Smooth muscle cell of the brain vasculature (primary cell): ENCODE measurements around the gene KRT86.
"Not testable (repeated sequence)": the region's sequence is repeated elsewhere in the genome, so short reads cannot be mapped to it uniquely, and the experiment has no call there.

Experiments used
- DNase-seq: peaks from one replicate; pipeline ENCODE4 v3.0.0-alpha.2; 2012; ENCODE audit warnings: low read depth, low spot score

Gene KRT86

DNA sequence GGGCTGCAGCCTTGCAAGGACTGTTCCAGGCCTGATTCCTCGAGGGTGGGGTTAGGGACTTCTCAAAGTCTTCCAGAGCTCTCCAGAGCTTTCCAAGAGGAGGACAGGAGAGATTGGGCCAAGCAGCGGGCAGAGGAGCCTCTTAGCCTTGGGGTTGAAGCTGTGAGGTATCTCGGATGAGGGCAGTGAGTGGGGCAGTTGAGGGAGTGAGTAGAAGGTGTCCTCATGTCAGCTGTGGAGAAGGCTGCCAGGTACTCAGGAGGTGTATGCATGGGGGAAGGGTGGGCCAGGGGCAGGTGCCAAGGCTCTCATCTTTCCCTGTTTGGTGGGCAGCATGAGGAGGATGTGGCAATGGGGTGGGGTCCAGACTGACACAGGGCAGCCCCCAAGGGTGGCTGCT is 39.0 kb downstream of the KRT86 start:
- no peak for DNase-seq

DNA sequence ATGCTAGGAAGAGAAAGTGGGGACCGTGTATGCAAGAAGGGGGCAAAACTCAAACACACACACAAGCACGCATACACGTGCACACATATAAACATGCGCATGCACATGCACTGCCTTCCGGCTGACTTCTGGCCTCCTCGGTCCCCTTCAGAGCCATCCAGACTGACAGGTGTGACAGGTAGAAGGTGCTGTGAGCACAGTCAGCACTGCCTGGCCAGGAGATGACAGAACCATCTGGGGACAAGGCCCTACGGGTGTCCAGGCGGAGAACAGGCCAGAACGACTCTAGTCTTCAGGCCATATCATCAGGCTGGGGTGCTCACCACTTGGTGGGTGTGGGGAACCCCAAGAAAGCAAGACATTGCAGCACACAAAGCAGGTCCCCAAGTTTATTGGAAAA is 39.5 kb downstream of the KRT86 start:
- DNase-seq, result no peak

GRCh38 chr12:52314511-52314910 is 40.1 kb downstream of the KRT86 start:
- no peak for DNase-seq

GRCh38 chr12:52315721-52316120 is 41.3 kb downstream of the KRT86 start:
- DNase-seq, result not testable (repeated sequence)

DNA sequence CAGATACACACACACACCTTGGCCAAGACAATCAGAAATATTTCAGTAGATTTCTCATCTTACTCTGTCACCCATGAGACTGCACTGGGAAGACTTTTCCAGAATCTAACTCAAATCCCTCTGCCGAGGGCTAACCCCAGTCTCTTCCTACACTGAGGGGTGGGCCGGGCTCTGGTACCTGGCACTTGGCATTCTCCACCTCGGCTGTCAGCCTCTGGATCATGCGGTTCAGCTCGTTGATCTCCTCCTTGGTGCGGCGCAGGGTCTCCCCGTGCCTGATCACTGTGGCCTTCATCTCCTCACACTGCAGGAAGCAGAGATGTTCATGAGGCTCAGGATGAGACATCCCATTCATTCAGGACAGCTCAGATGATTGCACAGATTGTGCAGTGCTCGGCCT is 41.8 kb downstream of the KRT86 start:
- no peak for DNase-seq

DNA sequence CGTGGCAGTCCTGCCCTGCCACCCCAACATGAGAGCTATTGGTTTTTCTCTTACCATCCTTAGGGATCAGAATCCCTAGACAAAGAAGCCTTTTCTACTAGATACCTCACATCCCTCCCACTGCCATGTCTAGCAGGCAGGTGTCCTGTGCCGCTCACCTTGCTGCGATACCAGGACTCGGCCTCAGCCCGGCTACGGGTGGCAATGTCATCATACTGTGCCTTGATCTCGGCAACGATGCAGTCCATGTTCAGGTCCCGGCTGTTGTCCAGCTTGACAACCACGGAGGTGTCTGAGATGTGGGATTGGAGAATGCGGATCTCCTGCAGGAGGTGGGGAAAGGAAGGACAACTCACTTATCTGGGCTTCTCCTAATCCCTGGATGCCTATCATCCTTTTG is 42.3 kb downstream of the KRT86 start:
- no peak for DNase-seq

DNA sequence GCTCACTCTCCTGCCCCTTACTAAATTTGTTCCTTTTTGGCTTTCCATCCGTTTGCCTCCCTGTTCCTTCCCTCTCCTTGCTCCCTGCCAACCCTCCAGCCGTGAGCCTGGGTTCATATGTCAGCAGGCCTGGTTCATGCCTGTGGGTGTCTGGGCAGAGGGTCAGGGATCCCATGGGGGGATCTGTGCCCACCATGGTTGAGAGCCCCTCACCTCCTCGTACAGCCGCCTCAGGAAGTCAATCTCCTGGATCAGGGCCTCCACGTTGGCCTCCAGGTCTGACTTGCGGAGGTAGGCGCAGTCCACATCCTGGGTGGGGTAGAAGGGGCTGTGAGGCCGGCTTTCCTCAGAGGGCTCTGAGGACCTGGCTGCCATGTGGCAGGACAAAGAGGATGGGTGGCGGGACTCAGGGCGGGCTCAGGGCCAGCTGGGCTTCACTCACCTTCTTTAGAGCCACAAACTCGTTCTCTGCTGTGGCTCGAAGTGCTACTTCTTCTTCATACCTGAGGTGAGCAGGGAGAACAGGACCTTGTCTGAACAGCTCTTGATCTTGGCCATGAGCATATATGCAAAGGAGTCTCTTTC is 43.1 kb downstream of the KRT86 start:
- DNase-seq, result no peak

GRCh38 chr12:52318241-52318990 is 44.0 kb downstream of the KRT86 start:
- no peak for DNase-seq

GRCh38 chr12:52319097-52319496 is 44.7 kb downstream of the KRT86 start:
- no peak for DNase-seq

DNA sequence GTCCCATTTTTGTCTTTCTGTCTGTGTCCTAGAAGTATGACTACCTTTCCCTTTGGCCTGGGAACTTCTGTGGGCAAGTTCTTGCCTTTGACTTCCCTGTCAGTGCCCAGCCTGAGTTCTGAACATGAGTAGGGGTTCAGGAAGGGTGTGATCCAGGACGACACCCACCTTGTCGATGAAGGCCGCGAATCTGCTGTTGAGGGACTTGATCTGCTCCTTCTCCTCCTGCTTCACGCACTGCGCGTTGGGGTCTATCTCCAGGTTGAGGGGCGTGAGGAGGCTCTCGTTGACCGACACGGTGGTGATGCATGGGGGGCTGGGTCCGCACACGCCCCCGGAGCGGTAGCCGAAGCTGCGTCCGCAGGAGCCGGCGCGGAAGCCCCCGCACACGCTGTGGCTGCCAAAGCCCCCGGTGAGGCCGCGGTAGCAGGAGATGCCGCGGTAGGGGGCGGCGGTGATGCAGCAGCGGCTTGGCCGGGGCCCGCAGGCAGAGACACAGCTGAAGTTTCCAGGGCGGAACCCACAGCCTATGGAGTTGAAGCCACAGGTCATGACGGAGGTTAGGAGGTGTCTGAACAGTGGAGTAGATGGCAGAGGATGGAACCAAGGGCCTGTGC is 46.4 kb downstream of the KRT86 start, which contains the start of gene KRT83:
Gene KRT83 (minus strand): TSS at position 615 of the 617 bp plus-strand sequence. CDS start 63 bp downstream, at position 552.
- DNase-seq, result no peak

- no peak for DNase-seq
These were observed 47.0 kb downstream of the KRT86 start for GRCh38 chr12:52321418-52321817.

- no peak for DNase-seq
These were observed 47.6 kb downstream of the KRT86 start for GRCh38 chr12:52322069-52322468.

DNA sequence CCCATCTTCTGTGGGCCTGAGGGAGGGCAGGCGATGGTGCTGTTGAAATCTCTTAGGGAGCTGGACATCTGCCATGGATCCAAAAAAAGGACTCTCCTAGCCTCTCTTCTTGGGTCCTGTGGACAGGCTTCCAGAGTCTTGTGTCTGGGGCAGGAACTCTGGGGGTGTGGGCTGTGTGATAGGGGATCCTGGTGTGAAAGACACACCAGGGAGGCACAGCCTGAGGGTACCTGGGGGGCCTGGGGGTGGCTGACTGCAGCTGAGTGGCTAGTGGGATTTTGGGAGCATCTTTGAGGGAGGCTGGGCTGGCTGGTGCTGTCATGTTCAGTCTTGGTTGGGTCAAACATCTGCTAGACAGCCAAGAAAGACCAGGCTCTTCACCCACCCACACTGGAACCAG is 48.6 kb downstream of the KRT86 start:
- DNase-seq, result no peak

GRCh38 chr12:52323416-52324152 is 49.1 kb downstream of the KRT86 start:
- DNase-seq, result no peak

DNA sequence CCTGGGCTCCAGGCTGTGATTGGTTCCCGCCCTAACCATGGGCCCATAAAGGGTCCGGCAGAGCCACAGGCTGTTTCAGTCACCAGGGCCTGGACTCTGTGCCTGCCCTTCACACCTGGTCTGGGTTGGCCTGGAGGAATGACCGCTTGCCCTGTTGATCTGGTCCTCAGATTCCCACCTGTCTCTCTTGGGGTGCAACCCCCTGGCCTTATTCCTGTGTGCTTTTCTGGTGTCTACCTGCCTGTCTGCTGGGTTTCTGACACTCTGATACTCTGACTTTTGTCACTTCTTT is 49.7 kb downstream of the KRT86 start:
- no peak for DNase-seq

GRCh38 chr12:52327052-52327829 is 52.8 kb downstream of the KRT86 start:
- DNase-seq, result peak; percentile 47

GRCh38 chr12:52327830-52328500 is 53.5 kb downstream of the KRT86 start:
- no peak for DNase-seq

GRCh38 chr12:52331039-52331438 is 56.6 kb downstream of the KRT86 start:
- no peak for DNase-seq

DNA sequence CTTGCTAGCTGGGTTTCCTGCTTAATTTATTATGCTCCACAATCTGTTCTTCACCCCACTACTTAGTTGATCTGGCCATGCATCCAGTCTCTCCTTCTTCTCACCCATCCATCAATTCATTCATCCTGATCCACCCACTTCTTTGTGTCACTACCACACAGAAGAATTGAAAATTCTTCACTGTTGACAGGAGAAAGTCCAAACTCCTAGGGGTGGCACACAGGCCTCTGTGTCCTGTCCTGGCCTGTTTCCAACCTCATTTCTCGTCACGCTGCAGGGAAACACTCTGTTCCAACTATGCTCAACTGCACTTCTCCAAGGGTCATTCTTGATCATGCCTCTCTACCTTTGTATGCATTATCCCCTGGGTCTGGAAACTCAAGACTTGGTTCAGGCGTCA is 57.4 kb downstream of the KRT86 start:
- no peak for DNase-seq

GRCh38 chr12:52332381-52332780 is 57.9 kb downstream of the KRT86 start:
- DNase-seq, result no peak

- no peak for DNase-seq
These were observed 58.9 kb downstream of the KRT86 start for GRCh38 chr12:52333321-52333720.
